Lower leg skin (tissue), 3 donors: Measurements from ENCODE around the gene OR2F1.

Experiments
- CTCF ChIP-seq, 3 donors: fragments of 450-650 bp; IDR thresholded peaks; one replicate each; pipeline ENCODE4 v1.5.1; 2016; ENCODE audit warnings: antibody characterized with exemption in 3 of 3, mild to moderate bottlenecking in 3 of 3, moderate library complexity in 2 of 3
- POLR2A ChIP-seq, 2 donors: fragments of 450-650 bp; IDR thresholded peaks; one replicate each; pipeline ENCODE4 v1.6.1; 2016 to 2017; ENCODE audit warnings: antibody characterized with exemption in 2 of 2, mild to moderate bottlenecking in 1 of 2, moderate library complexity in 1 of 2

GRCh38 chr7:143906151-143906550 is 48.5 kb upstream of the OR2F1 start:
- TF ChIP-seq CTCF (IDR thresholded peaks at IDR 0.05), result no peak
- no peak for TF ChIP-seq POLR2A (IDR thresholded peaks at IDR 0.05)
